GM23338 (cell line): ENCODE measurements around the gene EXOSC1. TPM values are rescaled to one million over a fixed set of nuclear protein-coding genes. Genes with fewer than 3 reads are reported as not detected.

Experiments
- ATAC-seq: fragments of 200-7000 bp; cut with Tn5 transposase; 3 replicates; pipeline ENCODE4 v1.9.1; 2020
- DNase-seq: peaks from one replicate; pipeline ENCODE4 v3.0.0-alpha.2; 2015; ENCODE audit warnings: low spot score
- H2AFZ ChIP-seq: fragments of 200-600 bp; sonication (generic); 2 replicates; pipeline ENCODE4 v1.8.0; 2016; ENCODE audit warnings: antibody characterized with exemption, mild to moderate bottlenecking, moderate library complexity
- H3F3A ChIP-seq: fragments of 200-600 bp; sonication (generic); replicated peaks from 2 replicates; pipeline ENCODE4 v1.8.0; 2017; ENCODE audit warnings: antibody characterized with exemption, mixed run types, low read depth
- H3K27ac ChIP-seq: fragments of 200-600 bp; sonication (generic); 2 replicates; pipeline ENCODE4 v1.6.1; 2016; ENCODE audit warnings: low read depth
- H3K27me3 ChIP-seq: fragments of 200-600 bp; sonication (generic); 2 replicates; pipeline ENCODE4 v1.8.0; 2016; ENCODE audit warnings: mild to moderate bottlenecking, mixed run types, moderate library complexity; ENCODE audit not compliant: insufficient read depth
- H3K36me3 ChIP-seq: fragments of 200-600 bp; sonication (generic); 2 replicates; pipeline ENCODE4 v1.8.0; 2016; ENCODE audit warnings: mild to moderate bottlenecking; ENCODE audit not compliant: insufficient read depth
- H3K4me1 ChIP-seq: fragments of 200-600 bp; sonication (generic); 2 replicates; pipeline ENCODE4 v1.8.0; 2016; ENCODE audit warnings: mild to moderate bottlenecking, moderate library complexity; ENCODE audit not compliant: insufficient read depth
- H3K4me2 ChIP-seq: fragments of 200-600 bp; sonication (generic); 2 replicates; pipeline ENCODE4 v1.7.1; 2017; ENCODE audit warnings: mixed run types
- H3K4me3 ChIP-seq: fragments of 200-600 bp; sonication (generic); 2 replicates; pipeline ENCODE4 v1.6.1; 2016; ENCODE audit warnings: mixed run types
- H3K79me2 ChIP-seq: fragments of 200-600 bp; sonication (generic); replicated peaks from 2 replicates; pipeline ENCODE4 v1.8.0; 2017; ENCODE audit warnings: mild to moderate bottlenecking; ENCODE audit not compliant: insufficient read depth
- H3K9me2 ChIP-seq: fragments of 200-600 bp; sonication (generic); 2 replicates; pipeline ENCODE4 v1.8.0; 2017; ENCODE audit not compliant: insufficient read depth
- H4K20me1 ChIP-seq: fragments of 200-600 bp; sonication (generic); replicated peaks from 2 replicates; pipeline ENCODE4 v1.8.0; 2017; ENCODE audit warnings: mild to moderate bottlenecking; ENCODE audit not compliant: insufficient read depth
- H3K27ac Mint-ChIP-seq: 2 replicates; pipeline ENCODE4 v1.8.0; 2020; ENCODE audit warnings: inconsistent platforms, mild to moderate bottlenecking, moderate library complexity, mixed read lengths
- H3K27me3 Mint-ChIP-seq: 3 replicates; pipeline ENCODE4 v1.8.0; 2022; ENCODE audit warnings: low read depth, mild to moderate bottlenecking, moderate library complexity, mixed read lengths, inconsistent platforms; ENCODE audit not compliant: insufficient read depth, poor library complexity
- H3K36me3 Mint-ChIP-seq: 3 replicates; pipeline ENCODE4 v1.8.0; 2021; ENCODE audit warnings: low read depth, mild to moderate bottlenecking, inconsistent platforms, moderate library complexity, mixed read lengths
- H3K4me1 Mint-ChIP-seq: 3 replicates; pipeline ENCODE4 v1.8.0; 2020; ENCODE audit warnings: mild to moderate bottlenecking, inconsistent platforms, mixed read lengths
- H3K4me3 Mint-ChIP-seq: 3 replicates; pipeline ENCODE4 v1.8.0; 2021; ENCODE audit warnings: moderate library complexity, mild to moderate bottlenecking, inconsistent platforms, mixed read lengths
- H3K9me3 Mint-ChIP-seq: 3 replicates; pipeline ENCODE4 v1.8.0; 2020; ENCODE audit warnings: moderate library complexity, mild to moderate bottlenecking, inconsistent platforms, mixed read lengths
- CREB1 ChIP-seq: fragments of 250-450 bp; sonication (Bioruptor Pico); IDR thresholded peaks from 2 replicates; pipeline ENCODE4 v1.5.0; 2020; ENCODE audit warnings: low read depth, mild to moderate bottlenecking, moderate library complexity
- EZH2 ChIP-seq: fragments of 200-600 bp; sonication (generic); IDR thresholded peaks from one replicate; pipeline ENCODE4 v1.8.0; 2017; ENCODE audit warnings: antibody characterized with exemption, mild to moderate bottlenecking, low read depth; ENCODE audit not compliant: unreplicated experiment
- EZH2phosphoT487 ChIP-seq: fragments of 200-600 bp; sonication (generic); IDR thresholded peaks from one replicate; pipeline ENCODE4 v1.8.1; 2018; ENCODE audit warnings: antibody characterized with exemption; ENCODE audit not compliant: unreplicated experiment
- JUNB ChIP-seq: IDR thresholded peaks from one replicate; pipeline ENCODE4 v1.6.1; 2016; ENCODE audit warnings: antibody characterized with exemption; ENCODE audit not compliant: unreplicated experiment
- NANOG ChIP-seq: IDR thresholded peaks from 2 replicates; pipeline ENCODE4 v1.6.1; 2016; ENCODE audit warnings: antibody characterized with exemption, borderline replicate concordance
- POLR2AphosphoS5 ChIP-seq: IDR thresholded peaks from 2 replicates; pipeline ENCODE4 v1.6.1; 2016; ENCODE audit warnings: antibody characterized with exemption, low read depth
- STAT1 ChIP-seq: IDR thresholded peaks from one replicate; pipeline ENCODE4 v1.6.1; 2016; ENCODE audit warnings: antibody characterized with exemption; ENCODE audit not compliant: unreplicated experiment
- ZNF114 ChIP-seq: fragments of 250-450 bp; sonication (Bioruptor Pico); IDR thresholded peaks from 2 replicates; pipeline ENCODE4 v1.5.0; 2020; ENCODE audit warnings: mild to moderate bottlenecking, moderate library complexity
- ZNF331 ChIP-seq: fragments of 250-450 bp; sonication (Bioruptor Pico); IDR thresholded peaks from 2 replicates; pipeline ENCODE4 v1.5.0; 2020; ENCODE audit warnings: low read depth, mild to moderate bottlenecking, moderate library complexity
- polyA plus RNA-seq: library from polyadenylated mRNA; unstranded; fragments of >200 nt; fragmentation: Nextera tagmentation; extraction: Ambion mirVana; gene quantifications from 2 replicates; pipeline ENCODE4 v1.2.1, GENCODE V29; 2016
- total RNA-seq: library from RNA; depleted of rRNA; stranded (reverse); fragments of >200 nt; shearing (Covaris generic); gene quantifications from 2 replicates; pipeline ENCODE4 v1.2.3, GENCODE V29; 2014
- TF ChIP-seq, protein P1 (sequence below): IDR thresholded peaks from one replicate; pipeline ENCODE4 v1.6.1; 2018; ENCODE audit warnings: antibody characterized with exemption; ENCODE audit not compliant: unreplicated experiment
- TF ChIP-seq, protein P2 (sequence below), 2 experiments: fragments of 200-600 bp in 1 of 2; sonication (generic) in 1 of 2; conservative IDR thresholded peaks; 2 replicates each; pipeline versions ENCODE4 v1.5.1 to v1.6.1; 2016 to 2017; ENCODE audit warnings: antibody characterized with exemption in 2 of 2, low read depth in 2 of 2, mild to moderate bottlenecking in 2 of 2, moderate library complexity in 1 of 2
- TF ChIP-seq, protein P3 (sequence below): IDR thresholded peaks from 2 replicates; pipeline ENCODE4 v1.6.1; 2016; ENCODE audit warnings: antibody characterized with exemption

The EXOSC1 gene
- total and polyA plus RNA-seq, 2 experiments from 2014 or later, result 63.6 to 131 TPM

- TF ChIP-seq NANOG, result no peak
- TF ChIP-seq, protein P1, sequence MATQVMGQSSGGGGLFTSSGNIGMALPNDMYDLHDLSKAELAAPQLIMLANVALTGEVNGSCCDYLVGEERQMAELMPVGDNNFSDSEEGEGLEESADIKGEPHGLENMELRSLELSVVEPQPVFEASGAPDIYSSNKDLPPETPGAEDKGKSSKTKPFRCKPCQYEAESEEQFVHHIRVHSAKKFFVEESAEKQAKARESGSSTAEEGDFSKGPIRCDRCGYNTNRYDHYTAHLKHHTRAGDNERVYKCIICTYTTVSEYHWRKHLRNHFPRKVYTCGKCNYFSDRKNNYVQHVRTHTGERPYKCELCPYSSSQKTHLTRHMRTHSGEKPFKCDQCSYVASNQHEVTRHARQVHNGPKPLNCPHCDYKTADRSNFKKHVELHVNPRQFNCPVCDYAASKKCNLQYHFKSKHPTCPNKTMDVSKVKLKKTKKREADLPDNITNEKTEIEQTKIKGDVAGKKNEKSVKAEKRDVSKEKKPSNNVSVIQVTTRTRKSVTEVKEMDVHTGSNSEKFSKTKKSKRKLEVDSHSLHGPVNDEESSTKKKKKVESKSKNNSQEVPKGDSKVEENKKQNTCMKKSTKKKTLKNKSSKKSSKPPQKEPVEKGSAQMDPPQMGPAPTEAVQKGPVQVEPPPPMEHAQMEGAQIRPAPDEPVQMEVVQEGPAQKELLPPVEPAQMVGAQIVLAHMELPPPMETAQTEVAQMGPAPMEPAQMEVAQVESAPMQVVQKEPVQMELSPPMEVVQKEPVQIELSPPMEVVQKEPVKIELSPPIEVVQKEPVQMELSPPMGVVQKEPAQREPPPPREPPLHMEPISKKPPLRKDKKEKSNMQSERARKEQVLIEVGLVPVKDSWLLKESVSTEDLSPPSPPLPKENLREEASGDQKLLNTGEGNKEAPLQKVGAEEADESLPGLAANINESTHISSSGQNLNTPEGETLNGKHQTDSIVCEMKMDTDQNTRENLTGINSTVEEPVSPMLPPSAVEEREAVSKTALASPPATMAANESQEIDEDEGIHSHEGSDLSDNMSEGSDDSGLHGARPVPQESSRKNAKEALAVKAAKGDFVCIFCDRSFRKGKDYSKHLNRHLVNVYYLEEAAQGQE, result no peak
Measured at GRCh38 chr10:97390091-97390490, 55.7 kb downstream of the EXOSC1 start (continued).

- no peak overlapping the region for H3K4me3 Mint-ChIP-seq
- TF ChIP-seq, protein P2, sequence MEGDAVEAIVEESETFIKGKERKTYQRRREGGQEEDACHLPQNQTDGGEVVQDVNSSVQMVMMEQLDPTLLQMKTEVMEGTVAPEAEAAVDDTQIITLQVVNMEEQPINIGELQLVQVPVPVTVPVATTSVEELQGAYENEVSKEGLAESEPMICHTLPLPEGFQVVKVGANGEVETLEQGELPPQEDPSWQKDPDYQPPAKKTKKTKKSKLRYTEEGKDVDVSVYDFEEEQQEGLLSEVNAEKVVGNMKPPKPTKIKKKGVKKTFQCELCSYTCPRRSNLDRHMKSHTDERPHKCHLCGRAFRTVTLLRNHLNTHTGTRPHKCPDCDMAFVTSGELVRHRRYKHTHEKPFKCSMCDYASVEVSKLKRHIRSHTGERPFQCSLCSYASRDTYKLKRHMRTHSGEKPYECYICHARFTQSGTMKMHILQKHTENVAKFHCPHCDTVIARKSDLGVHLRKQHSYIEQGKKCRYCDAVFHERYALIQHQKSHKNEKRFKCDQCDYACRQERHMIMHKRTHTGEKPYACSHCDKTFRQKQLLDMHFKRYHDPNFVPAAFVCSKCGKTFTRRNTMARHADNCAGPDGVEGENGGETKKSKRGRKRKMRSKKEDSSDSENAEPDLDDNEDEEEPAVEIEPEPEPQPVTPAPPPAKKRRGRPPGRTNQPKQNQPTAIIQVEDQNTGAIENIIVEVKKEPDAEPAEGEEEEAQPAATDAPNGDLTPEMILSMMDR (conservative IDR thresholded peaks at IDR 0.05; ENCODE audit: low read depth in 2 of 2), result no peak
- TF ChIP-seq, protein P3, sequence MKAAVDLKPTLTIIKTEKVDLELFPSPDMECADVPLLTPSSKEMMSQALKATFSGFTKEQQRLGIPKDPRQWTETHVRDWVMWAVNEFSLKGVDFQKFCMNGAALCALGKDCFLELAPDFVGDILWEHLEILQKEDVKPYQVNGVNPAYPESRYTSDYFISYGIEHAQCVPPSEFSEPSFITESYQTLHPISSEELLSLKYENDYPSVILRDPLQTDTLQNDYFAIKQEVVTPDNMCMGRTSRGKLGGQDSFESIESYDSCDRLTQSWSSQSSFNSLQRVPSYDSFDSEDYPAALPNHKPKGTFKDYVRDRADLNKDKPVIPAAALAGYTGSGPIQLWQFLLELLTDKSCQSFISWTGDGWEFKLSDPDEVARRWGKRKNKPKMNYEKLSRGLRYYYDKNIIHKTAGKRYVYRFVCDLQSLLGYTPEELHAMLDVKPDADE, result no peak
- TF ChIP-seq, protein P1, result no peak
- TF ChIP-seq JUNB, result no peak
- no peak for TF ChIP-seq CREB1
- TF ChIP-seq ZNF114 (CRISPR knock-in tag), result no peak
- TF ChIP-seq STAT1, result no peak
- TF ChIP-seq NANOG, result no peak
- TF ChIP-seq ZNF331 (CRISPR knock-in tag), result no peak
- TF ChIP-seq EZH2phosphoT487, result no peak
- no peak for TF ChIP-seq POLR2AphosphoS5
- no peak for TF ChIP-seq EZH2
Measured at GRCh38 chr10:97388152-97388551, 57.7 kb downstream of the EXOSC1 start.

More at GRCh38 chr10:97388152-97388551, 57.7 kb downstream of the EXOSC1 start:
- no peak overlapping the region for H3K27ac ChIP-seq
- no peaks in the 10 kb centered on the region for H4K20me1 ChIP-seq
- Mint-ChIP-seq H3K27me3 (no peaks in the 10 kb centered on the region), H3K36me3 (peaks cover 64% of the 10 kb centered on the region), H3K9me3 (no peaks in the 10 kb centered on the region), H3K4me1 (no peaks in the 10 kb centered on the region), H3K27ac (no peak overlapping the region)
- DNase-seq (no peak), ATAC-seq (no peak)
- 0 out of 2 replicates have a peak, but pooled peaks cover 5% of the 10 kb centered on the region for H3F3A ChIP-seq
- no peak overlapping the region for H3K4me3 ChIP-seq
- no peaks in the 10 kb centered on the region for H3K27me3 ChIP-seq
- H3K4me1 ChIP-seq, result no peaks in the 10 kb centered on the region
- H2AFZ ChIP-seq, result no peak overlapping the region
- H3K79me2 ChIP-seq, result no peaks in the 10 kb centered on the region
- peaks cover 27% of the 10 kb centered on the region for H3K36me3 ChIP-seq
- H3K9me2 ChIP-seq, result no peaks in the 10 kb centered on the region
- no peak overlapping the region for H3K4me2 ChIP-seq
